Neural cell (in vitro differentiated cells): ENCODE measurements around the gene MAGI2.

Experiments used
- CTCF ChIP-seq: fragments of 450-650 bp; IDR thresholded peaks from 2 replicates; pipeline ENCODE4 v1.5.1; 2014; ENCODE audit warnings: antibody characterized with exemption, mild to moderate bottlenecking, moderate library complexity; ENCODE audit not compliant: poor library complexity, severe bottlenecking
- EP300 ChIP-seq: fragments of 450-650 bp; conservative IDR thresholded peaks from 2 replicates; pipeline ENCODE4 v1.6.1; 2014; ENCODE audit warnings: antibody characterized with exemption, mild to moderate bottlenecking, moderate library complexity; ENCODE audit not compliant: poor library complexity, severe bottlenecking
- EZH2 ChIP-seq: fragments of 200-600, 300-800 bp; shearing (Covaris generic), sonication (generic); IDR thresholded peaks from 2 replicates; pipeline ENCODE4 v1.6.1; 2014; ENCODE audit warnings: antibody characterized with exemption, low read length, borderline replicate concordance, mild to moderate bottlenecking; ENCODE audit not compliant: insufficient read depth, poor library complexity, severe bottlenecking
- MXI1 ChIP-seq: fragments of 450-650 bp; conservative IDR thresholded peaks from 2 replicates; pipeline ENCODE4 v1.6.1; 2014; ENCODE audit warnings: antibody characterized with exemption, mild to moderate bottlenecking; ENCODE audit not compliant: poor library complexity, severe bottlenecking
- POLR2AphosphoS5 ChIP-seq: IDR thresholded peaks from 2 replicates; pipeline ENCODE4 v1.6.1; 2012
- REST ChIP-seq: IDR thresholded peaks from 2 replicates; pipeline ENCODE4 v1.6.1; 2012; ENCODE audit warnings: borderline replicate concordance

GRCh38 chr7:78492146-78492545 is 961.3 kb downstream of the MAGI2 start:
- TF ChIP-seq MXI1: no peak
- TF ChIP-seq CTCF: no peak
- TF ChIP-seq EP300: no peak
- no peak for TF ChIP-seq REST
- TF ChIP-seq POLR2AphosphoS5: no peak
- TF ChIP-seq EZH2: no peak
